Activated CD8-positive, alpha-beta memory T cell treated with anti-CD3 and anti-CD28 coated beads, Interleukin-2, amount 50 U/mL, for 4 hours (primary cell): ENCODE results near the gene PLD2.
"Not testable (repeated sequence)": the region's sequence is repeated elsewhere in the genome, so short reads cannot be mapped to it uniquely, and the experiment has no call there.

Experiments
- DNase-seq: peaks from one replicate; pipeline ENCODE4 v3.0.0-alpha.2; 2020

The PLD2 gene

DNA sequence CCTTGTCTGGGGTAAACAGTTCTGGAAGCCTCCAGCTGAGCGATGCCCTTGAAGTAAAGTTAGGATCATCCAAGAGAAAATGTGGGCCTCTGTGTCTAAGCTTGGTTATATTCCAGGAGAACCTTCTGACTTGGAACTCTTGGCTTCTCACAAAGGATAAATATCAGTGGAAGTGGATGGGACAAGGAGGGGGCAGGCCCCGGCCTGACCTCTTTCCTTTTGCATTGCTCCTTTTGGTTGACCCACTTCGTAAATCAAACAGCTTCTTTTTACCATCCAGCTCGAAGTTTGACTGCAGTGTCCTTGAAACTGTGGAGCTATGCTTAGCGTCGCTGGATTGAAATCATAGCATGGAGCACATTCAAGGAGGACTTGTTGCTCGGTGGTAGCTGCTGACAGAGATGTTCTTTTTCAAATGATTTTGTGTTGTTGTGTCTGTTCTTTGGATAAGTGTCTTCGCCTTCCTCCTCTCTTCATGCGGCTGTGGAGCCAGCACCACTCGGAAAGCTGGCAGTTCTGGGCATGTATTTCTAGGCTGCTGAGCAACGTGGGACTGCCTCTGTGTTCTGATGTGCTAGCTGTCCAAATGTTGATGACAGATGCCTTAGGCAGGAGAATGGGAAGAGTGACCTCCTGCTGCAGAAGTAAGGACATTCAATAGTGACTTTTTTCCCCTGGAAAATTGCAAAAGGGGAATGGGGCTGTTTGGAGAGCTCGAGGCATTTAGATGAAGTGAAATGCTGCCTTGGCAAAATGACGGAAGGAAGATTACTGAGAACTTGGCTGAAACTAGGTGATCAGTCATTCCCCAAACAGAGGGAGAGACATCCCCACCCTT is 30.7 kb downstream of the PLD2 start:
- DNase-seq, result no peak

- no peak for DNase-seq
Observed at GRCh38 chr17:4838309-4838785, 31.4 kb downstream of the PLD2 start.

DNA sequence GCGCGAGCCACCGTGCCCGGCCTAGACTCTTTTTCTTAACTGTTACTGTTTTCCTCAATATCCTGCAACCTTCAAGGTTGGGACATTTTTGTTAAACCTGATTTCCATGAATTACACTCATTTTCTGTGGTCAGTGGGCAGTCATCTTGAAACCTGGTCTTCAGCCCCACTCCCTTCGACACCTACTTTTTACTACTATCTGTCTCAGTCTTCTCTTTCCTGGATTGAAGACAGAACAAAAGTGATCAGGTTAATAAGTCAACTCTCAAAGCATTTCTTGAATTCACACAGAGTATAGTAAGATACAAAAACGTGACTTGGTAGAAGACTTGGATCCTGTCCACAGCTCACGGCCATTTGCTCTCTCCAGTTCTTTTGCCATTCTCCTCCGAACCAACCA is 32.3 kb downstream of the PLD2 start:
- DNase-seq, result no peak

- no peak for DNase-seq
Observed at GRCh38 chr17:4839965-4840892, 33.3 kb downstream of the PLD2 start.

DNA sequence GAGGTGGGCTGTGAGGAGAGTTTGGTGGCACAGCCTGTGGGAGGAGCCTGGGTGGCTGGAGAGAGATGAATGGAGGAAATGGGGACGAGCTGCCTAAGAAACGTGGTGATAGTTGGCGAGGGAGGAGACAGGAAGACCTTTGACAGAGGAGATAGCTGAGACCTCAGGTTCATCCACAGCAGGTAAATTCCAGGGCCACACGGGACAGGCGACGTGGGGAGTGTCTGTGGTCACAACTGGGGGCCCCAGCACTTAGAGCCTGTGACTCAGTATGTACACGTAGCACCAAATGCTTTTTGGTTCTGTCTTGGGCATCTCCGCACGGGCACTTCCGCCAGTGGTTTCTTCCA is 33.9 kb downstream of the PLD2 start:
- DNase-seq, result no peak

DNA sequence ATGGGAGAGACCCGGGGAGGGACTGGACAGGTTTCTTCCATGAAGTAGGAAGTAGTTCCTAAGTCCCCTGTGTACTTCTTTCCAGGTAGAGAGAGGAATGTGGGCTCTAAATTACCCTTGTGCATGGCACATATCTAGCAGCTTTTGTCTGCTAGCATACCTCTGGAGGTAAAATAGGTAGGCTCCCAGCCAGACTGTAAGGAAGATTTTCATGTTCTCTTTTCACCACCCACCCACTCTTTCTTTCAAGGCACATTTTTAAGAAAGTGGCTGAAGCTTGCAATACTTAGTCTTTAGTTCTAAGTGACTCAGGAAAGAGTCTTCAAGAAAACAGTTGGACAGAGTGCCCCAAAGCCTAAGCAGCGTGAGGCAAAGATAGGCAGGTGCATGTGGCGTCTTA is 35.4 kb downstream of the PLD2 start:
- DNase-seq, result no peak

DNA sequence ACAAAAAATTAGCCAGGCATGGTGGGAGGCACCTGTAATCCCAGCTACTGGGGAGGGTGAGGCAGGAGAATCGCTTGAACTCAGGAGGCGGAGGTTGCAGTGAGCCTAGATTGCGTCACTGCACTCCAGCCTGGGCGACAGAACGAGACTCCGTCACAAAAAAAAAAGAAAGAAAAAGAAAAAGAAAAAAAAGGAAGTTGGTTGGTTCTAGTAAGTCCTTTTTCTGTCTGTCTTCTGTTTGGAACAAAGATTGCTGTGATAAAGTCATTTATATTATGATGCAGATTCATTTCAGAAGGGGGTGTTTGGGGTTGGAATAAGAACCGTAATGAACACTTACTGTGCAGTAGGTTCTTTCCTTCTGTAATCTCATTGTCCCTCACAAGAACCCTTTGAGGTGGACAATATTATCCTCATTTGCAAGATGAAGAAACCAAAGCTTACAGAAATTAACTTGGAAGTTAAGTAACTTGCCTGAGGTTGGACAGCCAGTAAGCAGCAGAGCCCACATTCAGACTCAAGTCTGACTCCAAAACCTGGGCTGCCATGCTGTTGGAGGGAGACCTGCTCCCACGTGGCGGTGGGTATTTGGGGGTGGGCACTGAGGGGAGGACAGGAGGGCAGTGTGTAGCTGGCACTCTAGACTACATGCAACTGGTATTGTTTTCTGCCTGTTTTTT is 36.5 kb downstream of the PLD2 start:
- no peak for DNase-seq

DNA sequence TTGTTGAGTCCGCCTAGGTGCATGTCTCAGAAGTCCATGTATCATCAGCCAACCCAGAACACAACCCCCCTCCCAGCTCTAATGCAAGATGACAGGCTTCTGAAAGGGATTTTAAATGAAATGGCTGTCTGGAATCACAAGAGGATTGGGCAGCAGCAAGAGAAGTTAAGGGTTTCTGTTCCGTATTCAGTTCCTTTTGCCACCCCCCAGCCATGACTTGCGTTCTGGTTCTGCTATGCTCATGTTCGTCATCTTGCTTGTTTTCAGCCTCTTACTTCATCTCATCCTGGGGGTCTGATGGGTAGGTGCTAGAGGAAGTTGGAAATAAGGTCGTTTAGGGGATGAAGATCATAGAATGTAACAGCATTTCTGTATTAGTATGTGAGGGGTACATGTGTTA is 38.2 kb downstream of the PLD2 start:
- DNase-seq, result no peak

GRCh38 chr17:4846635-4847390 is 39.9 kb downstream of the PLD2 start:
- DNase-seq, result no peak

DNA sequence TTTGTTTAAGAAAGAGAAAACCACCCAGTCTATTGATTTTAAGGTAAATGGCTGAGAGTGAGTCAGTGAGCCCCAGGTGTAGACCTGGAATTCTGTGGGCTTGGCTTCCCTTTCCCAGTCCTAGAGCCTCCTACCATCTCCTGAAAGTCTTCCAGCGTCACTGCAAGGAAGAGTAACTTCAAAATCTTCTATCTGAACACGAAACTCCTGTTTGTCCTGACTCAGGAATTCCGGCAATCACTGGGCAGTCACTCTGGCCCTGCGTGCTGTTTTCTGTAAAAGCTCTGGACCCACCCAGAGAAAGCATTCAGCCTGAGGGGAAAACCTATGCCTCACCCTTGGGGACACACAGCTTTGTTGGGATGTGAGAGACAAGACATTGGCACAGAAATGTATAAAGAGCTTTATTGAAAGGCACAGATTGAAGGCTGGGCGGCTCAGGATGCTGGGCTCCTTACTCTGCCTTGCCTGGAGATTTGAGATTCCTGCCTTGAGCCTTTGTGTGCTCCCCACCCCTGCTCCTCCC is 42.1 kb downstream of the PLD2 start:
- no peak for DNase-seq

DNA sequence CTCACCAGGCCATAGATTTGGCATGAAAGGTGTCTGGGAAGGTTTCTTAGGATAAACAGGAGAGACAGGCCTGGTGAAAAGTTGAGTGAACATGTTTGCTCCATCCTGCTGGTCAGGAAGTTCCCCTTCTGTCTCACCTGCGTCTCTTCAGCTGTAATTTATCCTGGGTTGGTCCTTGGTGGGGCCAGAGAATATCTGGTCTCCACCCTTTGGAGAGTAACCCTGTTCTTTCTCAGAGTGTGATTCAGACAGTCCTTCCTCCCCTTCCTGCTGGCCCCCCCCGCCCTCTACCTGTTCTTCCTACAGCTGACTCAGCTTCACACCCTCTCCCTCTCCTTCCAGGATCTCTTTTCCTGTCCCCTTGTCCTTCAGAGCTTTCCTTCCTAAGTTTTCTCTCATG is 43.3 kb downstream of the PLD2 start:
- no peak for DNase-seq

DNA sequence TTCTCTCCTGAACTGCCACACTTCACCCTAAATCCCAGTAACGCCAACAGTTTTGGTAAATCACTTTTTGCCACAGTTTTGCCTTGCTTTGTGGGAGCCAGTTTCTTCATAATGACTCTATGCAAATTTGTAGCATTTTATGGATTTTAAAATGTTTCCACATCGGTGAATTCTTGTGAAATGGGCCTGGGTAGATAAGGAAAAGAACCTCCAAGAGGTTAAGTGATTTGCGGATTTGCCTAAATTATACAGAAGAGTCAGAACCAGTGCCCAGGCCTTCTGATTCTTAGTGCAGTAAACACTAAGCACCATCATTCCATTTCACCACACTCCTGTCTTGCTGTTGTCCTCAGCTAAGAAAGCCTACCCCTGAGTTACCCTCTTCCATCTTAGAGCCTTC is 44.1 kb downstream of the PLD2 start:
- DNase-seq, result no peak

GRCh38 chr17:4852567-4853207 is 45.7 kb downstream of the PLD2 start:
- no peak for DNase-seq

DNA sequence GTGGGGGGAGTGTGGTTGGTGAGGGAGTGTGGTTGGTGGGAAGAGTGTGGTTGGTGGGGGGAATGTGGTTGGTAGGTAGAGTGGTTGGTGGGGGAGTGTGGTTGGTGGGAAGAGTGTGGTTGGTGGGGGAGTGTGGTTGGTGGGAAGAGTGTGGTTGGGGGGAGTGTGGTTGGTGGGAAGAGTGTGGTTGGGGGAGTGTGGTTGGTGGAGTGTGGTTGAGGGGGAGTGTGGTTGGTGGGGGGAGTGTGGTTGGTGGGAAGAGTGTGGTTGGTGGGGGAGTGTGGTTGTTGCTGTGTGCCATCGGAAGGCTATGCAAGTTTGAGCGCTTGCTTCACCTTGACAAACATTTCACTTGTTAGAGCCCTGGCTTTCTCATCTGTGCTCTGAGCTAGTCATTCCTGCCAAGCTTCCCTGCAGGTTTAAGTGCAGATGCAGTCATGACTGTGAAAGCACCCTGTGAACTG is 46.3 kb downstream of the PLD2 start:
- no peak for DNase-seq

DNA sequence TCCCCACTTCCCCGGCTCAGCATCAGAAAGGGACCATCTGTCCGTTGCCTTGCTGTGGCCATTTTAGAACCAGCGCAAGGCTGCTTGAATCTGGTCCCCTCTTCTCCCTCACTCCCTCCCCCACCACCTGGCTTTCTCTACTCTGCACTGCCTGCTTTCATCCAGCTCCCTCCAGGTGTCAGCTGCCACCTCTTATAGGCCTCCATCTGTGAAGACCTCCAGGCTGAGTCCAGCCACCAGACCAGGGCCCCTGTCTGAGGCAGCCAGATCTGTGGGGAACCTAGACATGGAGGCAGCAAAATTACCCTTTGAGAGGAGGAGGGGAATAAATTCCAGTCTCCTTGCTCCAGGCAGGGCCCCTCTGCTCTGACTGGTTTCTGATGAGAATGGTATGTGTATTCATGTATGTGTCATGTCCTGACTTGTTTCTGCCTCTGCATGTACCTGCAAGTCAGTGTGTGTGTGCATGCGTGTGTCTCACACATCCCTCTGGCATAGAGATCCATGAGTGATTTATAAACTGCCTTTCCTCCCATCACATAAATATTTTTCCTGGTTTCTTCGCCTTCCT is 47.2 kb downstream of the PLD2 start:
- DNase-seq, result no peak

DNA sequence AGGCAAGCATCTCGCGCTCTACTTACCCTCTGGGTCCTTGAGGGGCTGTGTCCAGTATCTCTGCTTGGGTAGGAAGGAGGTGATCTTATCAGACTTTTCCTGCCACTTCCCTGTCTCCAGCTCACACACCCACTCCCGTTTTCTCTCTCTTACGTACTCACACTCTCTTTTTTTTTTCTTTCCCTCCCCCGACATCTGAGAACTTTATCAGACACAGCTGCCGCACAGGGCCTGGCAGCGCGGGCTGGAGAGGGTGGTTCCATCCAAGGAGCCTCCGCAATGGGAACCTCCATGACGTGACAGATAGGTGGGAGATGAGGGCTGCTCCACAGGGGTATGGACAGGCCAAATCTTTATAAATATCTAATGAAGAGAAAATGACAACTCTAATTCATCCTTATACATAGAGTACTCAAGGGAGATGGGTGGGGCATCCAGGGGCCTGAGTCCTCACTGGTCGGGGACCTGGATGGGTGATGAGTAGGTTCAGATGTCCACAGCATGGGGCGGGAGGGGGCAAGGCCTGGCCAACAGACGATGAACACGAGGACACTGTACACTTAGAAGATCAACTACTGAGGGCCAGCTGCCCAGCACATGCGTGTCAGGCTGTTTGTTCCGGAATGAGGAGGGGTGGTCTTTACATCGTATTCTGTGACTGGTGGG is 49.5 kb downstream of the PLD2 start:
- no peak for DNase-seq

GRCh38 chr17:4856937-4857314 is 50.0 kb downstream of the PLD2 start:
- no peak for DNase-seq

GRCh38 chr17:4857347-4857746 is 50.4 kb downstream of the PLD2 start:
- not testable (repeated sequence) for DNase-seq

GRCh38 chr17:4858068-4858881 is 51.3 kb downstream of the PLD2 start:
- DNase-seq, result no peak

DNA sequence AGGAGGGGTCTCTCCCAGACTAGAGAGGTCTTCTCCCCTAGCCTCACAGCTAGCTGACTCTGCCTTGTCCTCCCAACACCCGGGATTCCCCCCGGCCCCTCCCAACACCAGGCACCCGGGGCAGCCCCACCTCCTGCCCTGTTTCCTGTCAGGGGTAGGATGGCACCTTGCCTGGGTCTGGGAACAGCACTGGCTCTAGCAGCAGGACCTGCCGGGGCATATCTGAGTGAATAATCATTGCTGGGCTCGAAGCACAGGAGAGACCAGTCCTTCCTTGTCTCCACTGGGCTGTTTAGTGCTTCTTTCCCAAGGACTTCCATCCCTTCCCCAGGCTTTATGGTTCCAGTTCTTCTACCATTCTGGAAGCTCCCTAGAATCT is 51.9 kb downstream of the PLD2 start:
- DNase-seq, result no peak
